Small intestine (tissue), 16 donors: ENCODE measurements around the gene NBPF11. TPM values are rescaled to one million over a fixed set of nuclear protein-coding genes. Genes with fewer than 3 reads are reported as not detected.
"Not testable (repeated sequence)": the region's sequence is repeated elsewhere in the genome, so short reads cannot be mapped to it uniquely, and the experiment has no call there.

Experiments
- DNase-seq, 2 donors: peaks; one replicate each; pipeline versions ENCODE4 v3.0.0 to v3.0.0-alpha.2; 2013
- FAIRE-seq: peaks from 2 replicates; lab custom pipeline; 2012; peaks lifted over from hg19 to GRCh38; lab: Jason Lieb, UNC
- H3K27ac ChIP-seq, 3 donors: one replicate each; pipeline ENCODE4 v1.5.1; 2013; ENCODE audit warnings: low read length in 2 of 3, mild to moderate bottlenecking in 2 of 3, control low read depth in 1 of 3, inconsistent platforms in 1 of 3, low read depth in 1 of 3, moderate library complexity in 1 of 3
- H3K27me3 ChIP-seq, 3 donors: one replicate each; pipeline ENCODE4 v1.6.1; 2013; ENCODE audit warnings: low read length in 3 of 3, inconsistent platforms in 1 of 3; ENCODE audit not compliant: control insufficient read depth in 3 of 3, insufficient read depth in 3 of 3
- H3K36me3 ChIP-seq, 3 donors: one replicate each; pipeline ENCODE4 v1.6.1; 2013; ENCODE audit warnings: low read length in 3 of 3, inconsistent platforms in 1 of 3, low read depth in 1 of 3, mild to moderate bottlenecking in 1 of 3, moderate library complexity in 1 of 3; ENCODE audit not compliant: control insufficient read depth in 3 of 3, insufficient read depth in 2 of 3
- H3K4me1 ChIP-seq, 3 donors: one replicate each; pipeline ENCODE4 v1.6.1; 2013; ENCODE audit warnings: low read length in 2 of 3, inconsistent platforms in 1 of 3, low read depth in 1 of 3, mild to moderate bottlenecking in 1 of 3, moderate library complexity in 1 of 3; ENCODE audit not compliant: control insufficient read depth in 3 of 3, insufficient read depth in 2 of 3
- H3K4me3 ChIP-seq, 3 donors: one replicate each; pipeline ENCODE4 v1.5.1; 2013; ENCODE audit warnings: low read length in 3 of 3, control low read depth in 1 of 3, inconsistent platforms in 1 of 3, low read depth in 1 of 3, mild to moderate bottlenecking in 1 of 3, moderate library complexity in 1 of 3
- H3K9me3 ChIP-seq, 2 donors: one replicate each; pipeline ENCODE4 v1.6.1; 2013; ENCODE audit warnings: low read depth in 1 of 2, low read length in 1 of 2; ENCODE audit not compliant: control insufficient read depth in 2 of 2, insufficient read depth in 1 of 2
- WGBS, 3 donors: extraction: QIAGEN DNeasy Blood & Tissue Kit; methylation state at CpG; one replicate each; pipeline ENCODE4 v1.1.7; 2013; 5-methylcytosine and 5-hydroxymethylcytosine counted together
- long read RNA-seq, 10 donors: transcript quantifications; one replicate each; lab custom pipeline, GENCODE V29; 2026
- polyA plus RNA-seq, 4 donors: library from polyadenylated mRNA; stranded (reverse) in 3 of 4; unstranded in 1 of 4; fragments of 200-250 nt in 3 of 4; fragments of 120-200 nt in 1 of 4; gene quantifications; one replicate each; pipeline versions ENCODE4 v1.2.1 to v1.2.3, GENCODE V29; 2013
- donor health status: healthy with polysubstance abuse.
- donor health status: control.
- donor health status: control.
- donor health status: Bipolar disorder and iron deficiency.
- donor health status: healthy.

The NBPF11 gene, protein sequence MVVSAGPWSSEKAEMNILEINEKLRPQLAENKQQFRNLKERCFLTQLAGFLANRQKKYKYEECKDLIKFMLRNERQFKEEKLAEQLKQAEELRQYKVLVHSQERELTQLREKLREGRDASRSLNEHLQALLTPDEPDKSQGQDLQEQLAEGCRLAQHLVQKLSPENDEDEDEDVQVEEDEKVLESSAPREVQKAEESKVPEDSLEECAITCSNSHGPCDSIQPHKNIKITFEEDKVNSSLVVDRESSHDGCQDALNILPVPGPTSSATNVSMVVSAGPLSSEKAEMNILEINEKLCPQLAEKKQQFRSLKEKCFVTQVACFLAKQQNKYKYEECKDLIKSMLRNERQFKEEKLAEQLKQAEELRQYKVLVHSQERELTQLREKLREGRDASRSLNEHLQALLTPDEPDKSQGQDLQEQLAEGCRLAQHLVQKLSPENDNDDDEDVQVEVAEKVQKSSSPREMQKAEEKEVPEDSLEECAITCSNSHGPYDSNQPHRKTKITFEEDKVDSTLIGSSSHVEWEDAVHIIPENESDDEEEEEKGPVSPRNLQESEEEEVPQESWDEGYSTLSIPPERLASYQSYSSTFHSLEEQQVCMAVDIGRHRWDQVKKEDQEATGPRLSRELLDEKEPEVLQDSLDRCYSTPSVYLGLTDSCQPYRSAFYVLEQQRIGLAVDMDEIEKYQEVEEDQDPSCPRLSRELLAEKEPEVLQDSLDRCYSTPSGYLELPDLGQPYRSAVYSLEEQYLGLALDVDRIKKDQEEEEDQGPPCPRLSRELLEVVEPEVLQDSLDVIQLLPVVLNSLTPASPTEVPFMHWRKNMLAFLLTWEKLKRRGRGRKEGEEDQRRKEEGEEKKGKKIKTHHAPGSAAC
- 10 to 100 TPM in 1 of 4 donors, 1 to 10 TPM in 3; 4.3 to 19.0 (median 5.2) TPM for polyA plus RNA-seq
- long read RNA-seq, donor 1 = 0 reads
- long read RNA-seq, donor 2 = 0 reads
- long read RNA-seq, donor 3 = 0 reads
- long read RNA-seq, donor 4 = 0 reads
- long read RNA-seq, donor 5 = 0 reads
- long read RNA-seq, donor 6 = 0 reads
- long read RNA-seq, donor 7 = 0 reads
- long read RNA-seq, donor 8 = 0 reads
- long read RNA-seq, donor 9 = 0 reads
- long read RNA-seq, donor 10 = 0 reads

DNA sequence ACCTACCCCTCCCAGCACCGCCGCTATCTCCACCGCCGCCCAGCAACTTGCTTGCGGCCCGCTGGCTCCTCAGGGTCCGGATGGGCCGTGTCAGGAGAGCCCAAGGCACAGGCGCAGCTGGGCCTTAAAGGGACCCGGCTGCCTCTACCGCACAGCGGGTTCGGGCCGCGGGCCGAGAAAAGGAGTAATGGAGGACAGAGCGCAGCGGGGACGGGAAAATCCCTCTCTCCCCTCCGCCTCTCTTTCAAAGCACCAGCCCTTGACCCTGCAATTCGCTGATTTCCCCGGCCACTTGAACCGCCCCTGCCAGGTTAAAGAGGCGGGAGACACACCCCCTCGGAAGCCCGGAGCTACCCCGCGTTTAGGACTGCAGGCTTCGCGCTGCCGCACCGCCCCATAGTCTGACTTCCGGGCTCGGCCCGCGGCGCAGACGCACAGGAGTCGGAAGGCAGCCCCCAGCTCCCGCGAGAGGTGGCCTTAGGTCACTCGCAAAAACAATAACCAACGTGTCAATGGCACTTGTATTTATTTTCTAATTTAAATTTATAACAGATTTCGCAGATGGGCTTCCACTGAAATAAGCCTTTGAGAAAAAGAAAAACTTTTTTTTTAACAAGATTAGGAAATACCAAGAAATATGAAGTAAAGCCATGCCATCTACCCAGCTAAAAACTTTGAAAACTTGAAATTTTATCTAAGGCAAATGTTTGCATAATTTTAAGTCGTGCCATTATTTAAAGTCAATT, at the start of gene NBPF11:
NBPF11 (minus strand) TSS at position 371 of the 746 bp plus-strand sequence. CDS start 25,278 bp downstream, outside the sequence.
- WGBS, 3 donors = 0 to 1% (median 1%) methylated on average over 40 to 45 of the region's 45 CpGs
- not testable (repeated sequence) for H3K4me1 ChIP-seq, FAIRE-seq, H3K9me3 ChIP-seq, H3K27me3 ChIP-seq, H3K36me3 ChIP-seq
- Histone ChIP-seq H3K4me3 (peak within 1 kb of the TSS; percentile 57 to 74 (median 70)), H3K27ac (peak within 1 kb of the TSS; percentile 48 to 78 (median 68))
- DNase-seq = peak; percentile 81 to 86

DNA sequence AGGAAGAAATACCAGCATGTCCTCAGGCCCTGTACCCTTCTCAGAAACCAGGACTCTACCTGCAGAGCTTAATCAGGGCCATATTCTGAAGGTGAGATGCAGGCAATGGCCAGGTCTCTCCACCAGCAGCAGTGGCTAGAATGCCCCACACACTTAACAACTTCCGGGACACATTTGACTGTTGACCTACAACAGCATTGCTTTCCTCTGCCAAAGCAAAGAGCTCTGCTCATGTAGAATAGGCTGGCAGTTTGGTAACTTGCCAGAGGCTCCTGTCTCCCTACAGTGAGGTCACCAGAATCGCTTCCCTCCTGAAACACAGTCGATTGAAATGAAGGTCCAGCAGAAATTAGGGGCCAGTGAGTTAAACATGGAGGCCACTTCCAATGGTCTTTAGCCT, 45.3 kb upstream of the NBPF11 start:
- FAIRE-seq, H3K4me1 ChIP-seq, DNase-seq, H3K36me3 ChIP-seq, H3K9me3 ChIP-seq, H3K4me3 ChIP-seq, H3K27me3 ChIP-seq, H3K27ac ChIP-seq: not testable (repeated sequence)
- no CpG with 5 or more reads among the region's 3 CpGs for WGBS, 3 donors

GRCh38 chr1:148196949-148197348, 44.9 kb upstream of the NBPF11 start:
- not testable (repeated sequence) for H3K27ac ChIP-seq, H3K4me1 ChIP-seq, FAIRE-seq, H3K36me3 ChIP-seq, H3K9me3 ChIP-seq, DNase-seq, H3K27me3 ChIP-seq, H3K4me3 ChIP-seq
- no CpG with 5 or more reads among the region's 1 CpG for WGBS, 3 donors

DNA sequence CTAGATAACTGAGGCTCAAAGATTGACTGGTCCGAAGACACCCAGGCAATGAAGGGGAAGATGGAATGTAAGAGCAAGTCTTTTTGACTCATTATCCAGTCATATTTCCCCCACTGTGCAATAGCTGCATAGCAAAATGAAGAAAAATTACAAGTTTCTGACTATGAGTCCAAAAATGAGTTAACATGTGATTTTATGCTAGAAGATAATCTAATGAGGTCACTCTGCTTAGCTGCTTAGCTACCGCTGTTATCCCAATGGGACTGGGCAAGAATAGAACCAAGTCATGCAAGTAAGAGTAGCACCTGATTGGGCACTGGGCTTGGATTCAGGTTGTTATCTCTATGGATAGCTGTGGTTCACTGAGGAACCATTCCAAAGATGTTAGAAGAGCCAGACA, 43.0 kb upstream of the NBPF11 start:
- FAIRE-seq, H3K27ac ChIP-seq, H3K9me3 ChIP-seq, H3K36me3 ChIP-seq, H3K27me3 ChIP-seq, DNase-seq, H3K4me1 ChIP-seq, H3K4me3 ChIP-seq: not testable (repeated sequence)
- WGBS, 3 donors = 80 to 90% (median 83%) methylated on average over 1 of the region's 2 CpGs

DNA sequence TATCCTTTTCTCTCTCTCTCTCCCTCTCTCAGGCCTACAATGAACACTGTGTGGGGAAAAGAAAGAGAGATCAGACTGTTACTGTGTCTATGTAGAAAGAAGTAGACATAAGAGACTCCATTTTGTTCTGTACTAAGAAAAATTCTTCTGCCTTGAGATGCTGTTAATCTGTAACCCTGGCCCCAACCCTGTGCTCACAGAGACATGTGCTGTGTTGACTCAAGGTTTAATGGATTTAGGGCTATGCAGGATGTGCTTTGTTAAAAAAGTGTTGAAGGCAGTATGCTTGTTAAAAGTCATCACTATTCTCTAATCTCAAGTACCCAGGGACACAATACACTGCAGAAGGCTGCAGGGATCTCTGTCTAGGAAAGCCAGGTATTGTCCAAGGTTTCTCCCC, 36.7 kb upstream of the NBPF11 start:
- H3K27me3 ChIP-seq, H3K36me3 ChIP-seq, H3K9me3 ChIP-seq, DNase-seq, H3K27ac ChIP-seq, H3K4me3 ChIP-seq, H3K4me1 ChIP-seq, FAIRE-seq: not testable (repeated sequence)

DNA sequence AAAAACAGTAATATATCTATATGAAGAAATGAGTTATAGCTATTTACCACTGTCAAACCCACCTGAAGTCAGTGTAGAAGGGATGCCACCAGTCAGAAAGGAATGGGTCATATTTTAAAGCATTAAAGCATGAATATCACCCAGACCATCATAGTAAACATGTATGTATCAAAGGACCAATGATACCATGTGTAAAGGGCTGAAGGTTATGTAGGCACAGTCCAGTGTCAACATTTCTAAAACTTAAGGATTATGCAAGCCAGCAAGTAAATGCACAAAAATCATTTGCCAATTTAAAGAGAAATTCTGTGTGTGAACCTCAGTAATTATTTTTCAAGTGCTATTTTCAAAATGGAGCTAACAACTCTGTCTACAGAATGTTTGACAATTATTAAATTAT, 26.6 kb upstream of the NBPF11 start:
- not testable (repeated sequence) for FAIRE-seq, H3K36me3 ChIP-seq, H3K4me1 ChIP-seq, H3K27ac ChIP-seq, H3K9me3 ChIP-seq, DNase-seq, H3K27me3 ChIP-seq, H3K4me3 ChIP-seq

DNA sequence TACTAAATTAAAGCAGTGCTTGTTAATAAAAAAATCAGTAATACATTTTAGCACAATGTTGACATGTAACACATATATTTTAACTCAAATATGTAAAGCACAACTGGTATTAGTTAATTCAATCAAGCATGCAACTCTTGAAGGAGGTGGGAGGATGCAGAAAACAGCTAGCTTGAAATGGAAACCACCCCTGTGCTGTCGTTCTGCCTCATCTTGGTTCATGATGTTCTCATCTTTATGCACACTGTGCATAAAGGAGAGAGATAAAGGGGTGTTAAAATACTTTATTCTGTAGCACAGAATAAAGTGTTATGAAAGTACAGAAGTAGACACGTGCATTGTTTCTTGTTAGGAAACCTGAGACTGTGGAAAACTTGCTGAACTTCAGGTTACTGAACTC, 23.3 kb upstream of the NBPF11 start:
- H3K4me1 ChIP-seq, H3K36me3 ChIP-seq, DNase-seq, H3K4me3 ChIP-seq, FAIRE-seq, H3K27ac ChIP-seq, H3K27me3 ChIP-seq, H3K9me3 ChIP-seq: not testable (repeated sequence)
- 66 to 72% (median 70%) methylated on average over 2 of the region's 2 CpGs for WGBS, 3 donors

- not testable (repeated sequence) for H3K4me1 ChIP-seq, H3K27me3 ChIP-seq, H3K9me3 ChIP-seq, H3K4me3 ChIP-seq, H3K27ac ChIP-seq, DNase-seq, FAIRE-seq, H3K36me3 ChIP-seq
These were observed 19.9 kb upstream of the NBPF11 start for GRCh38 chr1:148171995-148172394.
